Measurements from ENCODE around the gene RCC2.
A peak's percentile ranks its signal among the peaks of the same experiment; 100 is the strongest.

RCC2 gene

DNA sequence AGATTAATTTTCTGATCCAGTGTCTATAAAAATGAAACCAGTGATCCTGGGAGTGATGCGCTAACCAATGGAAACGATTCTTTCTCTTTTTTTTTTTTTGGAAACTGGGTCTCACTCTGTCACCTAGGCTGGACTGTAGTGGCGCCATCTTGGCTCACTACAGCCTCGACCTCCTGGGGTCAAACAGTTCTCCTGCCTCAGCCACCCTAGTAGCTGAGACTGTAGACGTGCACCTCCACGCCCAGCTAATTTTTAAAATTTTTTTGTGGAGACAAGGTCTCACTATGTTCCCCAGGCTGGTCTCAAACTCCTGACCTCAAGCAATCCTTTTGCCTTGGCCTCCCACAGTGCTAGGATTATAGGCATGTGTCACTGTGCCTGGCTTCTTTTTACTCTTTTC, 3.4 kb upstream of the RCC2 start:
- DNase-seq (ENCODE audit: low spot score): no peak

DNA sequence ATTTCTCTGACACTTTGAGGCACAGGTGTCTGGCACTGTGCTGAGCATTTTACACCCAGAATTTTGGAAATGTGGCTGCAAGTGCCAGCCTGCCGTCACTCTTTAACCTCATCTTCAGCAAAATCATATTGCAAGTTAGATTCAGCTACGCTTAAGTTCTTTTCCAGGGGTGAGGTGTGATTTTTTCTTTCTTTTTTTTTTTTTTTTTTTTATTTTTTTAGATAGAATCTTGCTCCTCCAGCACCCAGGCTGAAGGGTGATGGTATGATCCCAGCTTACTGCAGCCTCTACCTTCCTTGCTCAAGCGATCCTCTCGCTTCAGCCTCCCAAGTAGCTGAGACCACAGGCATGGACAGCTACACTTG, 2.5 kb upstream of the RCC2 start:
- no peak for DNase-seq (ENCODE audit: low spot score)

DNA sequence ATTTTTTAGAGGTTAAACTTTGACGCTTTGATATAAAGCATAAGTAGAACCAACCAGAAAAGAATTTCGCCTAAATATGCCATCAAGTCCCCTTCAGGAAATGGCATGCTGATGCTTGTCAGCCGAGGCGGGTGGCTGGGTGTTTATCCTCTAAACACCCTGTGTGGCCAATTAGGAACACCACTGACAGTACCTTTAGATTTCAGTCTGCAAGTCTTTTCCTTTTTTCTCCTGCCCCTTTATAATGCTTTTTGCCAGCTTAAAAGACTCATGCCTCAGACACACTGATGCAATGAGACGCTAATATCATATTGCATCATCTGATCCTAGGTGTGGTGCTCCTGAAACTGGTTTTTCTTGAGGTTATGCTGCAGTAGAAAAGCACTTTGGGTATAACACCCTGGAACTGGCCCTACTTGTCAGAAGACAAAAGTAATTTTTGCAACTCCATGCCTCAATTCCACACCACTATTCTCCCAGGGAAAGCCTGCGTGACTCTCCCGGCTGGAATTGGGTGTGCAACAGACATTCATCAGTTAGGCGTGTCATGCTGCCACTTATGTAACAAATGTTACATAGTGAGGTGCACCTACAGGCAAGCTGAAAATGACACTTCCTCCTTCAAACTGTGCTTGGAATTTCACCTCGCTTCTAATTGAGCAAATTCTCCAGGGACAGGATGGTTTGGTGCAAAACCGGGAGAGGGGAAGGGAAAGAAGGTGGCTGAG, 2.0 kb upstream of the RCC2 start:
- peak; percentile 87 for DNase-seq (ENCODE audit: low spot score)

DNA sequence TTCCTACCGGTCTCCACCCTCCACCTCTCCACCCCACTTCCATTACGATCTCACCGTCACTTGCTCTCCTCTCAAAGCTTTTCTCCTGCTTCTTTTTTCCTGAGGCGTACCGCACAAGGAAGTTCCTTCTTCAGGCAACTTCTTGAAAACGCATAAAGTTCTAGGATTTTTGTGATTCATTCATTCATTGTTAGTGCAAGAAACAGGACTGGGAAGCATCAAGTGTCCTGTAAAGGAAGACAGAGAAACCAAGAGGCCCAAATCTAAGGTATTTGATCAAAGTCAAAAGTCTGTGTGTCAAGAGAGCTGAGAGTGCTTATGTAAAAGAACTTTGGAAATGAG, 1.3 kb upstream of the RCC2 start:
- DNase-seq (ENCODE audit: low spot score): peak; percentile 20

DNA sequence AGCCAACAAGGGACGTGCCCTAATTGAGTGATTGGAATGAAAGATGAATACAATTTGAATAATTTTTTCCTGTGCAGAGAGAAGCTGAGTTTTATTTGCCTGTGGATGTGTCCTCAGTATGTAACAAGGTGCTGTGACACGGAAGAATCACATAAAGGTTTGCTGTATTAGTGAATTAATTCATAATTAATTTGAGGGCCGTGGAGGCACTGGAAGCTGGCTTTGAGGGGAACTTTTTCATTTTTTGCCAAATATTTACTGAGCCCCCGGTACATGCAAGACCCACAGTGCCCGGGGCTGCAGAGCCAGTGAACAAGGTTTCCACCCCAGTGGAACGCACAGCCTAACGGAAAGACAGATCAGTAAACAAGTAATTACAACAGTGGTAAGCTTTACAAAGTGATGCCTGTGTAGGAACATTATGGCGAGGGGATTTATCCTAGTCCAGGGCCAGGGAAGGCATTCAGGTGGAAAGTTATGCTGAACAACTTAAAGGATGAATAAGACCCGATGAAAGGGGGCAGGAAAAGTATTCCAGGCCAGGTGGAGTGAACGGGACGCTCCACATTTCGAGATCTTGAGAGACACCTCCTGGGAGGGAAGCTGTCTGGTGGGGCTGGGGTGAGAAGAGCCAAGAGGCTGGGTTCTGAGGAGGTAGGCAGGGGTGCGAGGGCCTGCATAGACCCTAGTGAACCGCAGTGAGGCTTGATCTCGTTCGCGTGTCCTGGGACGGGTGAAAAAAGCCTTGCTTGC, 773 bp upstream of the RCC2 start:
- DNase-seq (ENCODE audit: low spot score): peak; percentile 30

DNA sequence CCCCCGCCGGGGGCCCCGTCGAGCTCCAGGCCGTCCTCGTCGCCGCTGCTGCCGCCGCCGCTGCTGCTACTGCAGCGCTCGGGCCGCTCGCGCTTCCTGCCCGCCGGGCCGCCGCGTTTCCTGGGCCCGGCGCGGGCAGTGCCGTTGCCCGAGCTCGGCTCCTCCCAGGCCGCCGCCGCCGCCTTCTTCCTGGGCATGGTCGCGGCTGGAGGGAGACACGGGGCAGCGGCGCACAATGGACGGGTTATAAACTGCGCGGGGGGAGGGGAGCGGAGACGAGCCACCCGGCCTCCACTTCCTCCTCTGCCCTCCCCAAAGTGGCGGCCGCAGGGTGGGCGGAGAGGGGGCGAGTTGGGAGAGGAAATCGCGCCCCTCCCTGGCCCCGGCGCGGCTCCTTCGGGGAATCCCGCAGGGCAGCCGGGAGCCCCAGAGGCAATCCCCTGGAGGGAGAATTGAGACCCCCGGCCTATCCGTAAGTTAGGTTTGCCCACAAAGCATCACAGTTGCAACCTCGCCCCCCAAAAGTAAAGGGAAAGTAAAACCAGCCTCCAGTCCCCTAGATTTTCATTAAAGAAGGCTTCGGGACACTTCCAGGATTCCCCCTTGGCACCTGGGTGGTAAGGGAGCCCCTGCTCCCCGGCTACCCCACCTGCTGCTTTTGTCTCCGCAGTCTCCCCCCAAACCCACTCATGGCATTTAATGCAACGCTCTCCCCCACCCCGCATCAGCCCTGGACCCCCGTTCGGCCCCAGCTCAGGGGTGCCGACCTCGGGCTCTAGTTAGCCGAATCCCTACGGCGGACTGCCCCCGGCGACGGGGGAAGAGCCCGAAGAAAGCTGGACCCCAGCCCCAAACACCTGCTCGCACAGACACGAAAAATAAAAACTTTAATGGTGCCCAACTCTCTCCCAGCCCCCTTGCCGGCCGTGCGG, 893 bp downstream of the RCC2 start:
- DNase-seq (ENCODE audit: low spot score): peak; percentile 49

DNA sequence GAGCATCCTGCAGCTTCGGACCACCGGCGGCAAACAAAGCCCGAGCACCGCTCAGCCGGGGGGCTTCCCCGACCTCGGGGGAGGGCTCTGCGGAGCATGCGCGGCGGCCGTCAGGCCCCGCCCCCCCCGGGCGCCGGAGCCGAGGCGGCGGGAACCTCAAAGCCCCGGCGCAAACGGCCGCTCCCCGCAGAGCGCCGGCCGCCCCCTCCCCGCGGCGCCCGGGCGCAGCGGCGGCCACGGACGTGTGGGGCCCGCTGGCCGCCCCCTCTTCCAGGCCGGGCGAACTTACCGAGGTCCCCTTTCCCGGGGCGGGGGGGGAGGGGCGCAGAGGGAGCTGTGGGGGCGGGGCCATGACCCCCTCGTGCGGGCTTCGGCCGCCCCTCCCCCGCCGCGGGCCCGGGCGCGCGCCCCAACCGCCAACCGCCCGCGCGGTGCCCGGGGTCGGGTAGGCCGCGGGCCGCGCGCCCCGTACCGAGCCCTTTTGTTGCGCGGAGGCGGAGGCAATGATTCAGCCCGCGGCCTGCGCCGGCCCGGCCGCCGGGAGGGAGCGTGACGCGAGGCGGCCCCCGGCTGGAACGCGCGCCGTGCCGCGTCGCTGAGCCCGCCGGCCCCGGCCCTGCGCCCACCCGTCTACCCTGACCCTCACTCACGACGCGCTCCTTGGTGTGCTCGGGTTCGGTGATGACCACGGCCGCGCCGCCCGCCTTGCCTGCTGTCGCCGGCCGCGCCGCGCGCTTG, 1.7 kb downstream of the RCC2 start:
- DNase-seq (ENCODE audit: low spot score): peak; percentile 29

DNA sequence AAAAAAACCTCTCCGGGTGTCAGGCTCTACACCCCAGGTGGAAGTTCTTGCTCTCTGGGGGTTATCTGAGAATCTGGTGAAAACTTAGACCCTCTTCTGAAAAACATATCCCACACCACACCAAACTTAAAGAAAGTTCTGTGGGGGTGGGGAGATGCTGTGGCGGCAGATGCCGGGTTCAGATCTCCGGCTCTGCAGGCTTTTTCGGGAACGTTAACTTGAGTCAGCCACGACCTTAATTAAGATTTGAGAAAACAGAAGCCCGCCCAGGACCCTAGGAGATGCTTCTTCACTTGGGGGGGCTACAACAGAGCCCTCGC, 2.3 kb downstream of the RCC2 start:
- DNase-seq (ENCODE audit: low spot score): no peak

DNA sequence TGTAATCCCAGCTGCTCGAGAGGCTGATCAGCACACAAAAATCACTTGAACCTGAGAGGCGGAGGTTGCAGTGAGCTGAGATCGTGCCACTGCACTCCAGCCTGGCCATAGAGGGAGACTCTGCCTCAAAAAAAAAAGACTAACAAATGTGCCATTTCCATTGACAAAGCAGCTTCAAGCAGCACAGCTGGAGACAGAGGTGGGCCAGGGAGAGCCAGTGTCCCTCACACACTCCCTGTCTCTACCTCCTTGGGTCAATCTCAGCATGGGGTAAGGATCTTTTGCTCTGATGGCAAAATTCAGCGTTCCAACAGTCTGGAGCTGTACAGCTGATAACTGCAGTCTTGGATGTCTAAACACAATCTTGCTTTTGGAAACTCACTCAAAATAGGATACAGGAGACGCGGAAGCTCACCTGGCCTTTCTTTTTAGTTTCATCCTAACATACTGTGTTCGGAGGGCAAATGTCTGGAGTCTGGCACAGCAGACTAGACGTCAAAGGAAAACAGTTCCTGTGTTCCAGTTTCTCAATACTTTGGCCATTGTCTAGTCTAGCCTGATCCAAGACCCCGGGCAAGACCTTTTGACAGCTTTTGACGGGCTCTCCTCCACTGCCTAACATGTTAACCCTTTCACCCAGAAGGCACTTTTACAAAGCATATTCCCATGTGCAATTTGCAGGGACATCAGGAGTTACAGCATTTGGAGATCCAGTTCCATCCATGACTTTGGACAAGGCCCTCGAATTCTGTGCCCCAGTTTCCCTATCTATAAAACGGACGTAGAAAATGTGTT, 2.9 kb downstream of the RCC2 start:
- no peak for DNase-seq (ENCODE audit: low spot score)

DNA sequence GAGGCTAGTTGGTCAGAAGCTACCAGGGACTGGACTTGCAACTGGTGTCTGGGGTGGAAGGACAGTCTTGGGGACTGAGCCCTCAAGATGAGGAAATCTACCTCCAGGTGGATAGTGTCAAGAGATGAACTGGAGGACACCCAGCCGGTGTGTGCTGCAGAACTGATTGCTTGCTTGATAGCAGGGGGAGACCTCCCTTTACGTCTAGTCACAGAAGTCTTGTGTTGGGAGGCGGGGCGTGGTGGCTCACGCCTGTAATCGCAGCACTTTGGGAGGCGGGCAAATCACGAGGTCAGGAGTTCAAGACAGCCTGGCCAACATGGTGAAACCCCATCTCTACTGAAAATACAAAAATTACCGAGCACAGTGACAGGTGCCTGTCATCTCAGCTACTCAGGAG, 4.9 kb downstream of the RCC2 start:
- DNase-seq (ENCODE audit: low spot score): no peak

DNA sequence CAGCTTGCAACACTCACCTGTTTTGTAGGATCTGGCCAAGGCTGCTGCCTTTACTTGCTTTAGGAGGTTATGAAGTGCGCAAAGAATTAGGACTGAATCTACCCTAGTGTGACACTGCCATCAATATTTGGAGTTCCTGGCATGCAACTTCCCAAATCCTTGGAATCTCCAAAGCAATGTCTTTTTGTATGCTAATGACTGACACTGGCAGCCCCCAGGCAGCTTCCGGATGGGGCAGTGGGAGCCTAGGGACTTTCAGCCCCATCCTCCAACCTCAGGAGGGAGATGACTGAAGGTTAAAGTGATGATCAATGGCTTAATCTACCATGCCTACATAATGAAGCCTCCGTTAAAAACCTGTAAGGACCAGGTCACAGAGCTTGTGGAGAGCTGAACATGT, 5.5 kb downstream of the RCC2 start:
- DNase-seq (ENCODE audit: low spot score): no peak

DNA sequence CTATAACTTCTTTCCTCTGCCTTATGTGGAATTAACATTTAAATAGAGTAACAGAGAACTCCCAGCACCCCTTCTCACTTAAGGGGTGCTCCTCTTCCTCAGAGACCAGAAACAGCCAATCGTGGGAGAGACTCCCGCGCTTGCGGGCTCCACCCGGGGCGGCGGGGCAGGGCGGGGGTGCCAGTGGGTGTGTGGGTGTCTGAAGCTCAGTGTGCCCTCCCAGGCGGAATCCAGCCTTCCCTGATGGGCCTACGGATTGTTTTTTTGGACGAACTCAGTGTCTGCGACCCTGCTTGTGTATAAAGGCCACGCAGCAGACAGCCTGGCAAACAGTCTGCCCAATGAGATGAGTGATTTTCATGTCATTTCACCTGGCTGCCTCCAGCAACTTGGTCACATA, 6.2 kb downstream of the RCC2 start:
- DNase-seq (ENCODE audit: low spot score): no peak

DNA sequence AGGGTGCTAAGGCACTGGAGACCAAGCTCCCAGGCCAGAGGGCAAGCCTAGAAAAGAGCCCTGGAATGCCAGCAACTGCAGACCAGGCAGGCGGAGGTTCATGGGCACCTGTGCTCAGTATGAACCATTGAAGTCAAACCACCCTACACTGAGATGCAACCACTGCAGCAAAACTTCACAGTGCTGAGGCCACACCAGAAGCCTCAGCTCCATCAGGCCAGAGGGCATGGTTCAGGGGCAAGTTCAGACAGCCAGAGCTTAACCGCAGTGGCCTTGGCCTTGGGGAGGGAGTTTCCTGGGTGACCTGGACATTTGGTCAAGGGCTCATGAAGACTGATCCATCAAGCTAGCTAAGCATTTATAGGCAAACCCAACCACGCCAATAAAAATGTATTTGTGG, 7.1 kb downstream of the RCC2 start:
- no peak for DNase-seq (ENCODE audit: low spot score)

DNA sequence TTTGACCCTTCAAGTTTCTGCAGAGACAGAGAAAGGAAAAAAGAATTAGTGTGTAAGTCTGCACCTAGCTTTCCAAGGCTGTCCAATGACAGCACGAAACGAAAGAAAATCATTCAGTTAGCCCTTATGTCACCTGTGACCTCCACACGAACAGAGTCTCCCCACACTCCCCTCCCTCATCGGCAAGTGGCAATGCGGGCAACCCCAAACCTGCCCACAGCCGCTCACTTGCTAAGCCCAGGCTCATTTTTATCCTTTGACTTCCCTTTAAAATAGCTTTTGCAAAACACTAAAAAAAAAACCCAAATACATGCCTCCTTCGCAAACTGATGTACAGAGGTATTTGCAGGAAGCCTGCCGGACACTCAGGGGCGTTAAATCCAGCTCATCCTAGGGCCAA, 10.3 kb downstream of the RCC2 start:
- no peak for DNase-seq (ENCODE audit: low spot score)

DNA sequence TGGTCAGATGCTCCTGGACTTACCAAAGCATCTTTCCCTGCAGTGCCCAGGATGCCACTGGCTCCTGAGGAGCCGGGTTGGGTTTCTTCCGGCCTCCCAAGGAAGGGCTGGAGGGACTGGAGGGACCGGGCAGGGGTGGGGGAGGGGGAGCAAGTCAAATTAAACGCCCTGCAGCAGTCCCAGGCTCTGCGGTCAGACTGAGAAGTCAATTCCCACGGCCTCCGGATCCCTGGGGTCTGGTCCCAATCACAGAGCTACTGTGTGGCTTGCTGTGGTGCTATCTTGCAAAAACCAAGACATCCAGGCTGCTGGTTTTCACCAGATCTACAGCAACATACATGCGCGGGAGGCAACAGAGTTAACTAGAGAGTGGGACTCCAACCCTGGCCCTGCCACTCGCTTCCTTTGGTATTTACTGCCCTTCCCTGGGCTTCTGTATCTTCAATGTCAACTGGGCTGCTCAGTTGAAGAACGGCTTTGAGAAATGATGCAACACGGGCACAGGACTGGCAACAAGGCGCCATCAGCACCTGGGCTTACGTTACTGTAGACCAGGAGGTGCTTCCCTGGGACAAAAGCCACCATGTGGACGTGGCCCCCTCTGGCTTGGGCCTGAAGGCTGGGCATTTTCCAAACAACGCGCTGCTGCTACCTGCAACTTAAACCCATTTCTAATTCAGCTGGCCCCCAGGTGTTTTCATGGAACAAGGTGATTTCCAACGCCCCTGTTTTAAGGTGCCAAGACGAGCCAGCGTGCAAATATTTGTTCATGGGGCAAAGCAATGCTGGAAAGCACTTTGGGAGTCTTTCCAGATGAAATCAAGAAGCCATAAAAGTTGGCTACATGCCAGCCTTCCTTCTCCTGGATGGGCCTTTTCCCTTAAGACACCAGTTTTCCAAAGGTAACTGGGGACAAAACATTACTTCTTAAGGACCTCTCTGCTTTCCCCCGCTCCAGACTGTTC, 11.5 kb downstream of the RCC2 start:
- DNase-seq (ENCODE audit: low spot score): no peak

DNA sequence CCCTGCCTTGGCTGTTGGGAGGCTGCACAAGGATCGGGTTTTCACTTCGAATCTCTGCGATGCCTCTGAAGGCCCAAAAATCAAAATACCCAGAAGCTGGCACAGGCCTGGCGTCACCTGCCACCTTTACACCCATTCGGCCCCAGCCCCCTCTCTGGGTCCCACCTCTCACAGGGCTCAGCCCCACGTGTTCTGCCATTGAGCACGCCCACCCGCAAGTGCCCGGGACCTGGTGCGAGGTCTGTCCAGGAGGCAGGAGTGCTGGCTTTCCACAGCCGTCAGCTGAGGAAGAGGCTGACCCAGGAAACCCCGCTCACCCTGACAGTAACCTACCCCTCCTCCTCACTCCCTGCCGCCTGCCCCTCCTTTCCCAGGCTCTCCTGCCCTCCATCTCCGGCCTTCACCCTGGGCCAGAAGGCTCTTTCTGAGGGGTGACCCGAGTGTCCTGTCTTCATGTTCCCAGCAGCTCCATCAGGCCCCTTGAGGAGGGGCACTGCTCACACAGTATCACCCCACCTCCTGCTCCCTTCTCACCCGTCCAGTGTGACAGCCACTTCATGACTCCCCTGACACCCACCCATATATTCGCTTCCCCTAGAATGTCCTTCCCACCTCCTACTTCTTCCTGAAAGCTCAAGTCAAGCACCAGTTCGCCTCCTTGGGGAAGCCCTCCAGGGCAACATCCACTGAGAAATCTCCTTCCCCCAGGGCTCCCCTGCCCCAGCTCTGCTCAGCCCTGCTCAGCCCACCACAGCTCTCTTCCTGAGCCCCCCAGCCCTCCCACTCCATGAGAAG, 13.5 kb downstream of the RCC2 start:
- DNase-seq (ENCODE audit: low spot score): no peak

DNA sequence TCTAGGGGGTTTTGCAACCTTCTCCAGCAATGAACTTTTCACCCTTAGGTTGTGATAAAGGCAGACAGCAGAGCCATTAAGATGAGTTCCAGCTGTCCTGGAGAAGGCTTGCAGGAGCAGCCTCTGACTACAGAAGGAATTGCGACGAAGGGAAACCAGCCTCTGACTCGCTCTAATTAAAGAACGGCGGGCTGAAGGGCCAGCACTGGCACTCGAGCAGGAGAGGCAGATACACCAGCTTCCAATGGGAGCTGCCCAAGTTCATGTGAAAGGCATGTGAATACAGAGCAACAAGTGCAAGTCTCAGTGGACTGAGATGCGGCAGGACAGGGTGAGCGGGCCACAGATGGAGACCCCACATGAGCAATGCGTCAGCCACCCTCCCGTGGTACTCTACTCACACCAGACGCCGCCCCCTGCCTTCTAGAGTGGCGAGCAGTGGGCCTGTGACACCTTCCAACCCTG, 15.7 kb downstream of the RCC2 start:
- no peak for DNase-seq (ENCODE audit: low spot score)

DNA sequence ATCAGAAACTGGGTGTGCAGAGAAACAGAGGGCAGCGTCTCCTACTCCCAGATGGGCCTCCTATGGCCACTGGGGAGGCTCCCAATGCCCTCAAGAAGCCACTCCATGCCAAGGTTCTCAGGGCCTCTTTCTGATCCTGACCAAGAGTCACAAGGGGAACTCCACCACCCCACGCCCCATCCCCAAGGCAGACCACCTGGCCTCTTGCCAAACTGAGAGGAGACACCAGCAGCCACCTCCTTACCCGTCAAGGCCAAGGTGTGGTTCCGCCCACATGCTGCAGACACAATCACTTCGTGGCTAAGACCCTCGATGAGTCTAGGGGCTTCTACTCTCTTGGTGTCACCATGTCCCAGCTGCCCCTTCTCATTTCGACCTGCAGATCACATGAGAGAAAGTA, 17.0 kb downstream of the RCC2 start:
- no peak for DNase-seq (ENCODE audit: low spot score)

DNA sequence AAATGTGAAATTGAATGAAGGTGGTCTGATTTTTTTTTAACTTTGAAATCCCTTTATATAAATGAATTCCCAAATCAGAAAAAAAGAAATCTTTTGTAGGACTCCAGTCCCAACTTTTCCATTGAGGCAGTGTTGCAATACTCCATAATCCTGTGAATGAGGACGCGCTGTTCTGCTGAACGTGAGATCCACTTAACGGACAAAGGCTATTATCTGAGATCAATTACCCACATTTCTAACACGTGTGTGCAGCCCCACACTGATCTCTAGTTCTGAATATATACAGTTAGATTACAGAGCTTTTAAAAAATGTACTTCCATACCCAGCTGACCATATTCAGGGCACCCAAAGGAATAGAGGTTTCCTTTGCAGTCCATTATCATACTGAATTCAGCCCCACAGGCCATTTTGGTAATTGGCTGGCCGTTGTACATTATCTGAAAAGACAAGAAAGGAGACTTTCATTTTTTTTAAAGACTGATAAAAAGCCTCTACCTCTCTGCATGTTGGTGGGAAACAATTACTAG, 19.0 kb downstream of the RCC2 start:
- no peak for DNase-seq (ENCODE audit: low spot score)
